HL-60/S4 treated with retinoic acid at 250 ng/mL for 4 days and 3 days (cell line): ENCODE results near the gene IRAK3.
"Not testable (repeated sequence)": the region's sequence is repeated elsewhere in the genome, so short reads cannot be mapped to it uniquely, and the experiment has no call there.

Experiments
- in situ Hi-C: fragments of 300-500 bp; cut with MboI; formaldehyde crosslinking; loops from 2 replicates; pipeline ENCODE4 v1.7.0; 2022; ENCODE audit warnings: low sequenced_read_pairs

The IRAK3 gene

DNA sequence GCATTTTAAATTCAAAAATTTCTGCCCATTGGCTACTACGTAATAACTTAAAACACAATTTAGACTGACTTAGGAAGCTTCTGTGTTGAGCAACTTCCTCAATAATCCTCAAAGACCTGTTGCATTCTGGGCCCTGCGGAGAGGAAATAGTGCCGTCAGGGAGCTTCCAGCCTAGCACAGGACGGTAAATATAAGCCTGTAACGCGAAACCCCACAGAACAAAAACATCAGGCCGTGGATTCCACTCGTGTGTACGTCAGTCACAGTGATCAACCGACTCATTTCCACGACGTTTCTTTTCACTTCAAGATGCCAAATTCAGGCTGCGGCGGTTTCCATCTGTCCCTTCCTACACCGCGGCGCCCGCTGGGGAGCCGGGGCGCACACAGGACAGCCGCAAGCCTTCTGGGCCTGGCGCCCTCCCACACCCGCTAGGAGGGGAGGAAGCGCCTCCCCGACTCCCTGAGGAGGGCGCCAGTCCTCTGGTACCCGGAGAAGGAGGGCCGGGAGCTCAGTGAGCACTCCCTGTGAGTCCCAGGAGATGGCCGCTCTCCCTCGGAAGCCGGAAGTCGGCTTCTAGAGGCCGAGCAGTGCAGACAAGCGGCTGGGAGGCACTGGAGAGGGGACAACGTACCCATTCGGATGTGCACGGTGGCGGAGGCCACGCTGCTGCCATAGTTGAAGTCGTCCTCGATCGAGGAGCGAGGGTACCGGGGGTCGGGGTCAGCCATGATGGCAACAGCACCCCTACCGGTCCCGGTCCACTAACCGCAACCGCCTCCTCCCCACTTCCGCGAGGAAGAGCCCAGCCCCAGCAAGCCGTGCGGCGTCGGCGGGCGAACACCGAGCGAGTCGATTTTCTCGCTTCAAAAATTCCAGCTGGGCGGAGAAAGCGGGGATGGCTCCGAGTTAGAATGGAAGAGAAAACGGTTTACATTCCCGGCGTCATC lies 19.5 kb upstream of the IRAK3 start, which contains the start of gene TMBIM4:
TMBIM4 (minus strand) TSS at position 776 of the 950 bp plus-strand sequence; CDS start at position 731, 45 bp downstream.
- in situ Hi-C loops: no loop called here

DNA sequence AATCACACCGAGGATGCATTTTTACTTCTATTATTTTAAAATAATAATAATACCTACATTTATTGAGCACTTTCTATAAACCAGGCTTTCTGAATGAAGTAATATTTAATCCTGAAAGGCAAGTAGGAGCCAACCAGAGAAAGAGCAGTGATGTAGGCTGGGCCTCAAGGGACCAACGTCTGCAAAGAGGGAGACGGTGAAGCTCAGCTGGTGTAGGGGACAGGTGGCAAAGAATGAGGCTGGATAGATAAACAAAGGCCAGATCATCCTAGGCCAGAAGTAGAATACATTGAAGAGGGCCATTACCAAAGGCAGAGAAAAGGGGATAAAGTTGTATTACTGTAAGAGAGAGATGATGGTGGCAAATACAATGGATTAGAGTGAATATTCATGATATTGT lies 18.4 kb upstream of the IRAK3 start:
- in situ Hi-C loops: no loop called here

DNA sequence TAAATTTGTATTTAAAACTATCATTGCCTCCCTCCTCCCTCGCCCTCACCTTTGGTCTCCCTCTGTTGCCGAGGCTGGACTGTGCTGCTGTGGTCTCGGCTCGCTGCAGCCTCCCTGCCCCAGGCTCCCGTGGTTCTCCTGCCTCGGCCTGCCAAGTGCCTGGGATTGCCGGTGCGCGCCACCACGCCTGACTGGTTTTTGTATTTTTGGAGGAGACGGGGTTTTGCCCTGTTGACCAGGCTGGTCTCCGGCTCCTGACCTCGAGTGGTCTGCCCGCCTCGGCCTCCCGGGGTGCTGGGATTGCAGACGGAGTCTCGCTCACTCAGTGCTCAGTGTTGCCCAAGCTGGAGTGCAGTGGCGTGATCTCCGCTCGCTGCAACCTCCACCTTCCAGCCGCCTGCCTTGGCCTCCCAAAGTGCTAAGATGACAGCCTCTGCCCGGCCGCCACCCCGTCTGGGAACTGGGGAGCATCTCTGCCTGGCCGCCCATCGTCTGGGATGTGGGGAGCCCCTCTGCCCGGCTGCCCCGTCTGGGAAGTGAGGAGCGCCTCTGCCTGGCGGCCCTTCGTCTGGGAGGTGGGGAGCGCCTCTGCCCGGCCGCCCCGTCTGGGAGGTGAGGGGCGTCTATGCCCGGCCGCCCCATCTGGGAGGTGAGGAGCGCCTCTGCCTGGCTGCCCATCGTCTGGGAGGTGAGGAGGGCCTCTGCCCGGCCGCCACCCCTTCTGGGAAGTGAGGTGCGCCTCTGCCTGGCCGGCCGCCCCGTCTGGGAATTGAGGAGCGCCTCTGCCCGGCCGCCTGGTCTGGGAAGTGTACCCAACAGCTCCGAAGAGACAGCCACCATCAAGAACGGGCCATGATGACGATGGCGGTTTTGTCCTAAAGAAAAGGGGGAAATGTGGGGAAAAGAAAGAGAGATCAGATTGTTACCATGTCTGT lies 14.4 kb upstream of the IRAK3 start:
- in situ Hi-C loops: not testable (repeated sequence)

DNA sequence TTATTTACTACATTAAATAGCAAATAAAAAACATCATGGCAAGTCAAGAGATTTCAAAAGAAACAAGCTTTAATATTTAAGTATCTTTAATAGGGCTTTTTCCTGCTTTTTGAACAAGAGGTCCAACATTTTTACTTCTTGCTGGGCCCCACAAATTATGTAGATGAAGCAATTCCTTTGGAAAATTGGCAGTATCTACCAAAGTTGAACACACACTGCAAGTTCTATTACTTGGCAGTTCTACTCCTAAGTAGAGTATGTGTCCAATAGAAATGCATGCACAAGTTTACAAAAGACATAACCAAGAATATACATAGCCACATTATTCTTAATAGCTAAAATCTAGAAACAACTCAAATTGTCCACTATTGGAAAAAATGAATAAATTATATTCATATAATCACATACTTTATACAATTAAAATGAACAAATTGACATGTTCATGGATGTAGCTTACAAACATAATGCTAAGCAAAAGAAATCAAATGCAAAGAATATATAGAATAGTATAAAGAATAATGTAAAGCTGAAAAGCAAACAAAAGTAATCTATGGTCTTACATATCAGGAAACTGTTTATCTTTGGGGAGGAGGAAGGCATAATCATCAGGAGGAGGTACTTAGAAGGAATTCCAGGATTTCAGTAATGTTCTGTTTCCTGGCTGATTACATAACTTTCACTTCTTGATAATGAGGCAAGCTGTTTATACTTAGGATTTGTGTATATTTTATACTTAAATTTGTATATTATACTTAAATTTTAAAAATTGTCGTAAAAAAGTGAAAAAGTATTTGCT lies 12.7 kb upstream of the IRAK3 start:
- in situ Hi-C loops: no loop called here

DNA sequence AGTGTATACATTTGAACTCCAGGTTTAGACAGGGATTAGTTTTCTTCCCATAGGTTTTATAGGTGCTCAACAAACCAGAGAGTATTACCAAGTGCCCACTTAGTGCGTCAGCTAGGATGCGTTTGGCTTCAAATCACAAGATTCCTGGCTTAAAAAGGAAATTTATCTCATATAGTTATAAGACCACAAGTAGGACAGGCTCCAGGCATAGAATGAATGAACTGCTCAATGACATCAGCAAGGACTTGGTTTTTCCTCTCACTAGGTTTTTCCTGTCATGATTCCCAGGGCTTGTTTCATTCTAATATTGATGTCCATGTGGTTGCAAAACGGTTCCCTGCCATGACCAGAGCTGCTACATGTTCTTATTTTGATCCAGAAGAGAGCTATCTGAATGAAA lies 6.1 kb upstream of the IRAK3 start:
- in situ Hi-C loops: no loop called here

DNA sequence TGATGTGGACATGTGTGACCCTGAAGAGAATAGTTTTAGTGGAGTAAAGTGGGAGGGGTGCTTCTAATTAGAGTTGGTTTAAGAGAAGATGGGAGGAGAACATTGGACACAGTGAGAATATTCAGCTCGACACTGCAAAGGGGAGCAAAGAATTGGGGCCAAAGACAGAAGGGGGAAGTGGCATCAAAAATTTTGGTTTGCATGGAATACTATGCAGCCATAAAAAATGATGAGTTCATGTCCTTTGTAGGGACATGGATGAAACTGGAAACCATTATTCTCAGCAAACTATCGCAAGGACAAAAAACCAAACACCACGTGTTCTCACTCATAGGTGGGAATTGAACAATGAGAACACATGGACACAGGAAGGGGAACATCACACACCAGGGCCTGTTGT lies 4.2 kb upstream of the IRAK3 start:
- in situ Hi-C loops: not testable (repeated sequence)

DNA sequence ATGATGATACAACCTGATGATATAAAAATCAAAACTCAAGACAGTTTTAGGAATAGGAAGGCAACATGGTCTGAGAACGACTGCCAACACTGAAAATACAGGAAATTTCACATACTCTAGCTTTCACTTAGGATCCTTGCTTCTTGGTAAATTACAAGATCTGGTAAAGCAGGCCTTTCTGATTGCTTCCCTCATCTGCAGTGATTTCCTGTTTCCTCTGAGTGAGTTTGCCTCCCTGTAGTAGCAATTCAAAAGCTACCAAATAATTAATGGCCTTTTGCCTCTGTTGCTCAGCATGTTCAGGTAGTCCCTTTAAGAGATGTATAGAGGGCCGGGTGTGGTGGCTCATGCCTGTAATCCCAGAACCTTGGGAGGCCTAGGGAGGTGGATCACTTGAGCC lies 2.0 kb upstream of the IRAK3 start:
- in situ Hi-C loops: no loop called here

DNA sequence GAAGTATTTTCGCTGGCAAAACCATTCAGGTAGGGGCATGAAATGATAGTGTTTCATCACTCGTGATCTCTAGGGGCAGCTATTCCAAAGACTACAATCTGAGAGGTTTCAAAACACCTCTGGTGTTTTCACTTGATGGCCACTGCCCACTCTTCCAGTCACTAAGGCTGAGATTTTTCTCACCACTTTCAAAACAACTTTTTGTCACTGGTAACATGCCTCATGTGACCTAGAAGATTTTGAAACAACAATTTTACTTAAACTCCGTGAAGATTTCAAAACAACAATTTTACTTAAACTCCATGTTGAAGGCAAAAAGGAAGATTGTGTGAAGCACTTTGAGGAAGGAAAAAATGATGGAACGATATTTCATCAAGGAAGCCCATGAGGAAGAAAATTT lies 1.2 kb upstream of the IRAK3 start:
- in situ Hi-C loops: no loop called here

DNA sequence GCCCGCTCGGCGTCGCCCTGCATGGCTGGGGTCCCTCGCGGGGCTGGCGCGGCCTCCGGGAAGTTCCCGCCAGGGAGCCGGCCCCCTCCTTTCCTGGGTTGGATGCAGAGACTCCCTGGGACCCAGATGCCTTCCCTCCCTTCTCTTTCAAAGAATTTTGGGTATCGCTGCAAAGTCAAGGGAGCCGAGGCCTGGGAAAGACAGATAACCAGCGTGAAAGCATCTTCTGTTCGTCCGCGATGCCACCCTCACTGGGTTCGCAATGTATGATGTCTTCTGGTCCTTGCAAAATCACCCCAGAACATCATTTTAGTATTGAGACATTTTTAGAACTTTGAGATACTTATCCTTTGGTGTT lies 451 bp downstream of the IRAK3 start:
- in situ Hi-C loops: no loop called here

DNA sequence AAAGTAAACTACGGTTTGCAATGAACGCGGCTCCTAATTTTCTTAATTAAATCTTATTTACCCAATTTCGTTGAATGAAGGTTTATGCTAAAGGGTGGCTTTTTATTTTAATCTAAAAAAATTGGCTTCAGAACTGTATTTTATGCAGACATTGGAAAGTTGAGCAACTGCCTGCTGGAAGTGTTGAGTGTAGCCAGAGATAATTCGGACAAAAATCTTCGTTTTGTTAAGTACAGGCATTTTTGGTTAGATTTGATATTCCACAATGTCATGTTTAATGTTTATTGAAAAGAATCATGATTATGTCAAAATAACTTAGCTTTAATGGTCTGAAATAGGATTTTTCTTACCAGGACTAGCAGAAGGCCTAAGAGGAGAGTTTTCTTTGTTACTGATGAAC lies 875 bp downstream of the IRAK3 start:
- in situ Hi-C loops: no loop called here

DNA sequence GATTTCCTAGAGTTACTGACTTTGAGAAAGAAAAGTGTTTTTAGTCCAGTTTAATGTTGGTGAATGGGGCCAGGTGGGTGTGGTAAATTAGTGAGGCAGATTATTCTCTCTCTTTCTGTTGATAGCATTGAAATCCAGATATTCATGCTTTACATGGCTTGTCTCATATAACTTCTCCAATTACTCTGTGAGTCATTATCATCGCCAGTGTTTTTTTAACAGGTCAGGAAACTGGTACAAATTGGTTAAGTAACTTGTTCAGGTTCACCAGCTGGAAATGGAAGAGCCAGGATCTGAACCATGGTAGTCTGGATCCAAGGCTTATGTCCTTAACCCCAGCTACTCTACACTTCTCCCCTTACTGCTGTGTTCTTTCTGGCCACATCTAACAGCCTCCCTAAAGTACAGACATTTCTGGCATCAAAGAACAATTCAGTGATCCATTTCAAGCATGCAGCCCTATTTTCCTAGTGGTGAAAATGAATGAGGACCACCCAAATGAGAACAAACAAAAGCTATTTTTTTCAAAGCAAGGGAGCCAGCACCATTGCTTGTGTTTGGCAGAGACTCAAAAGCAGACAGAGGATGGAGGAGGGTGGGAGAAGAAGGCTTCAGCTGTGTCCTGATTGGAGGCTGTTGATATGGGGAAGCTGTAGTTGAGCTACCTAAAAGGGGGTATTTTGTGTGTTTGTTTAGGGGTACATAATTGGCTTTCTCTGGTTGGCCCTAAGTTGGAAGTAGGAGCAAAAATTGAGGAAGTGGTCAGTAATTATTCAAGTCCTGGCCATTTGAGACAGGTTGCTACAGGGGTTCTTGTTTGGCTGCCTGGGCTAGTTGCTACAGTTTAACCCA lies 1.7 kb downstream of the IRAK3 start:
- in situ Hi-C loops: no loop called here

DNA sequence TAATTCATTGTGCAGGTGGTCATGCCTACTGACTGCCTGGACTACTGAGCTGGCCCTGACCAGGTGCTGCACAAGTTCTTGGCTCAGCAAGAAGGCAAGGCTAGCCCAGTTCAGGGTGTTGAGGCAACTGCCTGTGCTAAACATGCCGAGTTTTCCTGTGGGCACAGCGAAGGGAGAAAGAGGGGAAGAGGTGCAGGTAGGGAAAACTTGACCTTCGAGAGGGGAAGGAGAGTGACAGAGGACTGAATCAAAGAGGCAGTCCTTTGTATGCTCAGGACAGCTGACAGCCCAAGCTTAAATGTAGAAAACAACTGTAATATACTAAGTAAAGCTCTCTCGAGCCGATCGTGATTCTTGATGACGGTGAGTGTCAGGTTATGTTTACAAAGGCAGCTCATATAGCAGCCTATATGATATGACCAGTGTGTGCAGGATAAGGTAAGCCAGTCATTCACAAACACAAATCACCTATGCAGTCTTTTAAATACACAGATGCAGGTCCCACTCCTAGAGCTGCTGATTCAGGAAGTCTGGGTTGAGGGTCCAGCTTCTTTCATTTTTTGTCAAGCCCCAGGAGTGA lies 2.6 kb downstream of the IRAK3 start:
- in situ Hi-C loops: no loop called here

DNA sequence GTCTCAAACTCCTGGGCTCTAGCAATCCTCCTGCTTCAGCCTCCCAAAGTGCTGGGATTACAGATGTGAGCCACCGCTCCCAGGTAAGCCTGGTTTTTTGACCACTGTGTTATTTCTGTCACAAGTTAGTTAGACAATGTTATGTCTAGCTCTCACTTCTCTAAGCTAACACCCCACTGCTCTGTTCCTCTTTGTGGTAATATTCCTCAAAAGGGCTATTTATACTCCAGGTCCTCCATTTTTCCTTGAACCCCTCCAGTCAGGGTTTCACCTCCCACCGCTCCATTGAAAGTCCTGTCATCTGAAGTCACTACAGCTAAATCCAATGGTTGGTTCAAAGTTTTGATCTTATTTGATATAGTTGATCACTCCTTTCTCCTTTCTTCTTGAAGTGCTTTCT lies 5.1 kb downstream of the IRAK3 start:
- in situ Hi-C loops: no loop called here

DNA sequence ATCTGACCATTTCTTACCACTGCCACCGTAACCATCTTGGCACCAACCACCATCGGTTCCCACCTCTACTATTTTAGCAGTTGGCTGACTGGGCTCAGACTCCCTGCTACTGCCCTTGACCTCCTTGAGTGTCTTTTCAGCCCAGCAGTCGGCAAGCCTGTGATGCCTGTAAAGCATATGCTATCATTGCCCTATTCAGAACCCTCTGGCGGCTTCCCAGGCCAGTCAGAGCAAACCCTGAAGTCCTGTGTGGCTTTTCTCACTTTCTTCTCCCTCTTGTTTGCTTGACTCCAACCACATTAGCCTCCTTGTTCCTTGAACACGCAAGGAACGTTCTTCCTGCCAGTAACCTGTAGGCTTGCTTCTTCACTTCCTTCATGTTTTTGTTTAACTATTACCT lies 6.2 kb downstream of the IRAK3 start:
- in situ Hi-C loops: no loop called here

DNA sequence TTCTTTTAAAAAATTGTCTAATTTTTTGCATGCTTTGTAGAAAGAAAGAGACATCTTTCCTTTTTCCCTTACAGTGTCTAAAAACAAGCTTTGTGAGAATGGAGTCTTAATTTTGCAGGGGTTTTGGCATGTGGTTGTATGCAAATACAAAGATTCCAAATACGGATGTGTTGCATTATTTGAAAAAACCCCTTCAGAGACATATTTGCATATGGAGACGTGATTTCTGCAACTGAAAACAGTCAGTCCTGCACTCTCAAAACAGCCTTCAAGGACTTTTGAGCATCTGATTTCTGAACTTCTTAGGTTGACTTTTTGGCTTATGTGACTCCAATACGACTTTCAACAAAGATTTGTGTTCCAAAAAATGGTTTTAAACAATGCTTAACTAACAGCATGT lies 7.8 kb downstream of the IRAK3 start:
- in situ Hi-C loops: no loop called here

DNA sequence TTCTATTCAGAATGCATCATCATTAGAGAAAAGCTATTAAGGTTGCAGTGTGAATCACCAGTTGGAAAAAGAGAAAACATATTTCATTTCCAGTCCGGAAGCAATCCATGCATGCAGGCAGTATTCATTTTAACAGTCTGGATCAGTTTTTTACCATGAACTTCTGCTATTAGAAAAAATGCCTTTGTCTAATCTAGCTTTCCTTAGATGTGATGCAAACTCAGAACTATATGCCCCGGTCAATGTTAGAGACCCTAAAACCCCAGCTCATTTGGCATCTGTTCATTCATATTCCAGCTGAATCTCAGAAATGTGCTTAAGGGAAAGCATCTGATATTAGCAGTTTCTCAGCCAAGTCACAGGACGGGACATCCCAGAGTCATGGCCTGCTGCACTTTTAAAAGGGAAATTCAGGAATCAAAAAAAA lies 8.5 kb downstream of the IRAK3 start:
- in situ Hi-C loops: no loop called here

DNA sequence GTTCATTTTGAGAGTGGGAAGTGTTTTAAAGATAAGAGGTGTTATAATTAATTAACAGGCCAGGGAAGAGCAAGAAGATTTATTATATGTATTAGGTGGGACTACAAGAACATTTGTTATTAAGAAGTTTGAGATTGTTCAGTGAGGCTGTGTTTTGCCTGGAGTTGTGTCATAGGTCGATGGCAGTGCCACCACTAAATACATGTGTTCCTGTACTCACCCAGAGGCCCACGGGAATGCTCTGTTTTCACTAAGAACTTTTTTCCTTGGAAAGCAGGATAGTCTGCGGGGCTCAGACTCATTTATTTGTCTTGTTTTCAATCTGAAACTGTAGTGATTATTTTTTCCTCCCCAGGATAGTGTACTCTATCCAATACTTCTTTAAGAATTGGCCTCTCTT lies 10.1 kb downstream of the IRAK3 start:
- in situ Hi-C loops: no loop called here

DNA sequence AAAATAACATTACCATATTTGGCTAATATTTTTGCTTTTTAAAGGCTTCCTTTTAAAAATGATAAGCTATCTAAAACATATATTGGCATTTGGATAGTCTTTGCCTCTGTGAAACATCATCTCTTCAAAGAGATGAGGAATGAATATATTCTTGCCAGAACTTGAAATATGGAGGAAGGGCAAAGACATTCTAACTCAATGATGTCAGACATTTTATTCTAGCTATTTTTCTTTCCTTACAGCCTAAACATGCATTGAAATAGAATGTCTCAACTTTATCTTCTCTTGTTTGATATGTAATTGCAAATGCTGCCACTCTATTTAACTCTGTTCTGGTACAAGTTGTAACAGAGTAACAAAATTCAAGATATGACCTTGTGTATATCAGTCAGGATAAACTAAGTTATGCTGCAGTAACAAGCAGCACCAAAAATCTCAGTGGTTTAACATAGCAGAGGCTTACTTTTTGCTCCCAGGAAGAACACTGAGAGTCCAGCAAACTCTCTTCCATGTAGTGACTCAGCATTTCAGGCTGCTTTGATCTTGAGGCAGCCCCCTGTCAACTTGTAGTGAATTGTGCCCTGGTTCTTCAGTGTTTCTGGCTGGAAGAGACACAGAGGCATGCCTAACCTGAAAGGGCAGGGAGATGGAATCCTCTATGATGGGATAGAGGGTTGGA lies 11.0 kb downstream of the IRAK3 start:
- in situ Hi-C loops: no loop called here

DNA sequence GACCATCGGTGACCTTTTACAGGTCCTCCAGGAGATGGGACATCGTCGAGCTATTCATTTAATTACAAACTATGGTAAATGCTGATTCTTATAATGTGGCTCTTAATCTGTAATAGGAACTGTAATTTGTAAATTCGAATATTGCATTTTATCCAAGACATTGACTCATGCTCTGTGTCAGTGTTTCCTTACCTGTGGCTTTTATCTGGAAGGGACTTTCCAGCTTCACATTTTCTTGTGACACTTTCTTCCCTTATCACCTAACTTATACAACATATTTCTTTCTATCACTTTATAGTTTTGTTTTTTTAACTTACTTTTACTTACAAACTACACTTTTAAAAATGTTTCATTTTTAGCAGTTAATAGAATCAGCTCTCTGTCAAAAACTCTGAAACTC lies 14.8 kb downstream of the IRAK3 start:
- in situ Hi-C loops: no loop called here
